BLaER1 treated with 17β-estradiol and CSF1 and Interleukin-3, amounts not matched to agents 10 nM and 100 nM (cell line): ENCODE results near the gene VEPH1.
"Not testable (repeated sequence)": the region's sequence is repeated elsewhere in the genome, so short reads cannot be mapped to it uniquely, and the experiment has no call there.

Experiments used
- H3K27ac ChIP-seq, 11 experiments: shearing (Covaris generic); formaldehyde crosslinking; 2 replicates each; pipeline ENCODE4 v1.8.1; 2022
- H3K27me3 ChIP-seq, 11 experiments: shearing (Covaris generic); formaldehyde crosslinking; 2 replicates each; pipeline ENCODE4 v1.8.1; 2022
- H3K36me3 ChIP-seq, 11 experiments: shearing (Covaris generic); formaldehyde crosslinking; 2 replicates each; pipeline ENCODE4 v1.8.1; 2022
- H3K4me1 ChIP-seq, 10 experiments: shearing (Covaris generic); formaldehyde crosslinking; 2 replicates each; pipeline ENCODE4 v1.8.1; 2022
- H3K4me2 ChIP-seq, 11 experiments: shearing (Covaris generic); formaldehyde crosslinking; 2 replicates each; pipeline ENCODE4 v1.8.1; 2022
- H3K4me3 ChIP-seq, 10 experiments: shearing (Covaris generic); formaldehyde crosslinking; 2 replicates each; pipeline ENCODE4 v1.8.1; 2022
- H3K9ac ChIP-seq, 11 experiments: shearing (Covaris generic); formaldehyde crosslinking; 2 replicates each; pipeline ENCODE4 v1.8.1; 2022
- H3K9me3 ChIP-seq, 11 experiments: shearing (Covaris generic); formaldehyde crosslinking; replicated peaks in 1 of 11; 2 replicates each; pipeline ENCODE4 v1.8.1; 2022
- H4K20me1 ChIP-seq, 11 experiments: shearing (Covaris generic); formaldehyde crosslinking; 2 replicates each; pipeline ENCODE4 v1.8.1; 2022
- Cebpa-rat ChIP-seq, 11 experiments: shearing (Covaris generic); IDR thresholded peaks; 2 replicates each; pipeline ENCODE4 v1.8.1; 2022

Gene VEPH1

DNA sequence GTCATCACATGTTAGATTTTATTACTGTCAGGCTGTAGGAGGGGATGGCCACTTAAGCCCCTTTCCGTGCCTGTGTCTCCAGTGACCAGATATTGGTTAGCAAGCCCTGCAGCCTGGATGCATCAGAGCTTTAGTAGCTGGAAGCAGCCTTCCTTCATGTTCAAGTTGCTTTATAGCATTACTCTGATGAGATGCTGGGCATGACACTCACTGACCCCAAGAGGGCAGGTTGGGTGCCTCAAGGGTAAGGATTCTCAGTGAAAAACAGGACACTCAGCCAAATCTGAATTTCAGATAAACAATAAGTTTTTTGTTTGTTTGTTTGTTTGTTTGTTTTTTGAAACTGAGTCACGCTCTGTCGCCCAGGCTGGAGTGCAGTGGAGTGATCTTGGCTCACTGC, 135.0 kb downstream of the VEPH1 start:
- no peaks in the 10 kb centered on the region for H4K20me1 ChIP-seq
- H3K9ac ChIP-seq: no peak overlapping the region
- no peak overlapping the region for H3K4me3 ChIP-seq
- H3K27me3 ChIP-seq: no peaks in the 10 kb centered on the region
- no peaks in the 10 kb centered on the region for H3K36me3 ChIP-seq
- TF ChIP-seq Cebpa-rat (IDR thresholded peaks at IDR 0.05): no peak
- H3K9me3 ChIP-seq: no peaks in the 10 kb centered on the region
- H3K27ac ChIP-seq: no peak overlapping the region
- H3K4me1 ChIP-seq: no peaks in the 10 kb centered on the region; a peak in 1 of 20 replicates
- H3K4me2 ChIP-seq: no peak overlapping the region

DNA sequence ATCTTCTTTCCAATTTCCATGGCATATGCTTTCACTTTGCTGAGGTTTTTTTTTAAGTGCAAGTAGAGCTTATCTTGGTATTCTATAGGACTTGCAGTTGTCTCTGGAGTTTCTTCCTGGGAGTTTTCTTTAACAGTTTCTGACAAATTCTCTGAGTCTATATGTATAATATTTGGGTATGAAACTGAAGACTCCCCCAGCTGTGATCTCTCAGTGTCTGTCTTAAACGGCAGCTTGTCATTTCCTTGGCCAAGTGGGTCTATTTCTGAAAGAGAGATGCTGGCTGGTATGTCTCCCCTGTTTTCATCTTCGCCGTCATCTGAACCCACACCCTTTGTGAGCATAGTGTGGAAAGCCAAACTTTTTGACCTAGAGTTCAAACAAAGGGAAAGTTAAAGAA, 139.8 kb downstream of the VEPH1 start:
- no peak for TF ChIP-seq Cebpa-rat (IDR thresholded peaks at IDR 0.05)
- Histone ChIP-seq H3K27me3 (no peaks in the 10 kb centered on the region), H3K4me2 (no peak overlapping the region), H3K4me3 (no peak overlapping the region), H3K4me1 (no peaks in the 10 kb centered on the region; a peak in 1 of 20 replicates), H3K27ac (no peak overlapping the region), H3K36me3 (no peaks in the 10 kb centered on the region), H3K9me3 (no peaks in the 10 kb centered on the region), H4K20me1 (no peaks in the 10 kb centered on the region), H3K9ac (no peak overlapping the region)

DNA sequence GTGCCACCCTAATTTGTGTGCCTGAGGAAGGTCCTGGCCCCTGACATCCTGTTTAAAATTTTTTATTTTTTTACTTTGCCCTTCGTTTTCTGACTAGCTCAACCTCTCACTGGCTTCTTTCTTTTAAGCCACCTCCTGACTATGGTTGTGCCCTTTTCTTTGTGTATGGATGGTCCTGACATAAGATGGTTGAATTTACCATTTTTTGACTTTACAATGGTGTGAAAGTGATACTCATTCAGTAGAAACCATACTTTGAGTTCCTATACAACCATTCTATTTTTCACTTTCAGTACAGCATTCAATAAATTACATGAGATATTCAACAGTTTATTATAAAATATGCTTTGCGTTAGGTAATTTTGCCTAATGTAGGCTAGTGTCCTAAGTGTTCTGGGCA, 140.9 kb downstream of the VEPH1 start:
- Histone ChIP-seq H3K27ac (no peak overlapping the region), H3K4me3 (no peak overlapping the region), H3K27me3 (no peaks in the 10 kb centered on the region), H3K36me3 (no peaks in the 10 kb centered on the region), H3K4me2 (no peak overlapping the region), H3K4me1 (no peaks in the 10 kb centered on the region; a peak in 1 of 20 replicates), H3K9me3 (no peaks in the 10 kb centered on the region), H3K9ac (no peak overlapping the region), H4K20me1 (no peaks in the 10 kb centered on the region)
- TF ChIP-seq Cebpa-rat (IDR thresholded peaks at IDR 0.05): no peak

DNA sequence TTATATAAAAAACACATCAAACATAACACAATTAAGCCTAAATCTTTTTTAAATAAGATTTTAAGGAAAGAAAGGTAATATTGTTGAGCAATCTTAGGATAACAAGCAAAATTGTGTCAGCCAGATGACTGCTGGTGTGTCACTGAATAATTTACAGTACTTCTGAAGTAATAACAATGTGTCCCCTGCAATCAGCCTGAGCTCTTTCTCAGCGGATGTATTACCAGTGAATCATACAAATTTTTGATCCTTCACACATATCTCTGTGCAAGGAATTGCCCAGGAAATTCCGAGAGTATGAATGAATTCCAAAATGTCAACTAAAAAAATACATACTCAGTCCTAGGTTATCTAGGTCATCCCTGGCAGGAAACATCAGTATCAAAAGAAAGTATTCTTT, 143.2 kb downstream of the VEPH1 start:
- Histone ChIP-seq H3K9ac (no peak overlapping the region), H3K4me1 (no peaks in the 10 kb centered on the region; a peak in 1 of 20 replicates), H3K4me3 (no peak overlapping the region), H4K20me1 (no peaks in the 10 kb centered on the region), H3K4me2 (no peak overlapping the region), H3K27me3 (no peaks in the 10 kb centered on the region), H3K27ac (no peak overlapping the region), H3K9me3 (no peaks in the 10 kb centered on the region), H3K36me3 (no peaks in the 10 kb centered on the region)
- no peak for TF ChIP-seq Cebpa-rat (IDR thresholded peaks at IDR 0.05)

DNA sequence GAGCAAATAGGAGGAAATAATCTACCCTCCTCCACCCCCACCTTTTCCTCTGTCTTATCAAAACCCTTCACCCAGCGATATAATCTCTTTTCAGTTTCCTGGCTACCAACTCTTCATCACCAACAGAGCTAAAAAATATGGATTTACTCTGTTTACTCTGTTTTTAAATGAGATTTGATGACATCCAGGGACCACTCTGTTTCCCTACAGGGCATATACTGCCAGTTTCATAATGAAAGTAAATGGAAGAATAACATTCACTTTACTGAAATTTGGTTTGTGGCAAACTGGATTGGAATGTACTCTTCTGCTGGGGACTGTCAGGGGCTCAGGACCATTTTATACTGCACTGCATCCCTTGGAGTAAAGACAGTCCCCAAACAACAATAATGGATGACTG, 146.7 kb downstream of the VEPH1 start:
- TF ChIP-seq Cebpa-rat (IDR thresholded peaks at IDR 0.05): no peak
- Histone ChIP-seq H3K9me3 (no peaks in the 10 kb centered on the region; a peak in 1 of 22 replicates), H3K27me3 (no peaks in the 10 kb centered on the region), H3K4me1 (no peaks in the 10 kb centered on the region), H3K4me2 (no peak overlapping the region), H4K20me1 (no peaks in the 10 kb centered on the region), H3K4me3 (no peak overlapping the region), H3K36me3 (no peaks in the 10 kb centered on the region), H3K27ac (no peak overlapping the region), H3K9ac (no peak overlapping the region)

DNA sequence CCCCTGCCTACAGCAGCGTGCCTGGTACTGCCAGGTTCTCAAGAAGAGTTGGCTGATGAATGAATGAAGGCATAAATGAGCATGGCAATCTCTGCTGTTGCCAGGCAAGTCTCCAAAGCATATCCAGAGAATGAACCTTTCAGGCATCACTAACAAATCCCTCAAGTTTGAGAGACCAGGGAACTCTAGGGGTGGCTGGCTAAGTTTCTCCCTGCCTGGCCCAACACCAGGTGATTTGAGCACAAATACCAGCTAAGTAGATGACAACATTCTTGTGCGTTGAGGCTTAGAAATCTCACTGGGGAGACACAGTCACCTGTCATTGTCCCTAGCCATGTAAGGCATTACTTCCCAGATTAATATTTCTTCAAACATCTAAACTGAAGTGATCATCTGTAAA, 147.9 kb downstream of the VEPH1 start:
- no peaks in the 10 kb centered on the region; a peak in 1 of 22 replicates for H3K9me3 ChIP-seq
- no peak for TF ChIP-seq Cebpa-rat (IDR thresholded peaks at IDR 0.05)
- H3K4me1 ChIP-seq: no peaks in the 10 kb centered on the region
- no peaks in the 10 kb centered on the region for H4K20me1 ChIP-seq
- no peak overlapping the region for H3K4me2 ChIP-seq
- no peaks in the 10 kb centered on the region for H3K27me3 ChIP-seq
- no peak overlapping the region for H3K9ac ChIP-seq
- H3K27ac ChIP-seq: no peak overlapping the region
- no peak overlapping the region for H3K4me3 ChIP-seq
- H3K36me3 ChIP-seq: no peaks in the 10 kb centered on the region

DNA sequence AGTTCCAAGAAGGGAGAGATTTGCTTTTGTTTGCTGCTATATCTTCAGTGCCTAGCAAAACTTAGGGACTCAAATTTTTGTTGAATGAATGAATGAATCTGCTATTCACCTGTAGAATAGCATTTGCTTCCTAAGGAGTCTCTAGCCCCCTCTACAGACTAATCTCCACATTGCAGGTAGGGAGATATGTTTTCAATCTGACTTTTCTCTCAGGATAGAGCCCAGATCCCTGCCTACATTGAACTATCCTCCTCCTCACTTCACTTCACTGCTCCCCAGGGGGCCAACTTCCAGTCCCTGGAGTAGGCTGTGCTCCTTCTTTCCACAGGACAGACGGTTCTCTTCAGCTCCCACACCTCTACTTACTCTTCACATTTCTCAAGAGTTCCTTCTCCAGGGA, 148.5 kb downstream of the VEPH1 start:
- no peaks in the 10 kb centered on the region for H3K4me1 ChIP-seq
- H3K4me2 ChIP-seq: no peak overlapping the region
- H3K4me3 ChIP-seq: no peak overlapping the region
- H3K9me3 ChIP-seq: no peaks in the 10 kb centered on the region; a peak in 1 of 22 replicates
- no peaks in the 10 kb centered on the region for H4K20me1 ChIP-seq
- no peak for TF ChIP-seq Cebpa-rat (IDR thresholded peaks at IDR 0.05)
- H3K27ac ChIP-seq: no peak overlapping the region
- no peaks in the 10 kb centered on the region for H3K27me3 ChIP-seq
- no peak overlapping the region for H3K9ac ChIP-seq
- H3K36me3 ChIP-seq: no peaks in the 10 kb centered on the region

DNA sequence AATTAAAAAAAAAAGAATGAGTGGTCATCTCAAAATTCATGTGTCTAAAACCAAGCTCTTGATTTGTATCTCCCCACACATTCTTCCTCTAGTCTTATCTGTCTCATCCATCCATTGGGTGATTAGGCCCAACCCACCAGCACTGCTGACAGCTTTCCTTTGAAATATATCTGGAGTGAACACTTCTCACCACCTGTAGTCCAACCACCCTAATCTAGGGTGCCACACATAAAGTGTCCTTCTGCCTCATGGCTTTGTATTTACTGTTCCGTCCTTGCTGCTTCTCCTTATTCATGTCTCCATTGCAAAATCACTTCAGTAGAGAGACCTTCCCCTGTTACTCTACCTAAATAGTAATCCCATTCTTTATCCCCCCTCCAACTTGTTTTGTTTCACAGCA, 149.0 kb downstream of the VEPH1 start:
- Histone ChIP-seq H3K9me3 (no peaks in the 10 kb centered on the region; a peak in 1 of 22 replicates), H3K4me3 (no peak overlapping the region), H3K27me3 (no peaks in the 10 kb centered on the region), H3K9ac (no peak overlapping the region), H3K36me3 (no peaks in the 10 kb centered on the region), H4K20me1 (no peaks in the 10 kb centered on the region), H3K4me1 (no peaks in the 10 kb centered on the region), H3K4me2 (no peak overlapping the region), H3K27ac (no peak overlapping the region)
- no peak for TF ChIP-seq Cebpa-rat (IDR thresholded peaks at IDR 0.05)

DNA sequence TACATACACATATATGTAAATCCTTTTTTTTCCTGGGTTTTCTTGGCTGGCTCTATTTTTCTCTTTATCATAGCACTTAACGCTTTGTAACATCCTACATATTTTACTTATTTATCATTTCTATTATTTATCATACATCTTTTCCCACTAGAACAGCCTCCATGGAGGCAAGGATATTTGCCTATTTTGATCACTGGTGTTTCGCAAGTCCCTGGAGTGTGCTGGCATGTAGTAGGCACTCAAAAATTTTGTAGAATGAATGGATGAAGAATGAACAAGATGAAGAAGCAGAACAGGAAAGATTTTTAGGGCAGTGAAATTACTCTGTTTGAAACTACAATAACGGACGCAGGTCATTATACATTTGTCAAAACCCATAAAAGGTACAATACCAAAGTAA, 149.6 kb downstream of the VEPH1 start:
- no peak for TF ChIP-seq Cebpa-rat (IDR thresholded peaks at IDR 0.05)
- no peaks in the 10 kb centered on the region for H3K27me3 ChIP-seq
- no peak overlapping the region for H3K4me3 ChIP-seq
- no peak overlapping the region for H3K9ac ChIP-seq
- H3K4me1 ChIP-seq: peaks cover 0 to 2% (median 0%) of the 10 kb centered on the region in 10 experiments; a peak in 1 of 20 replicates
- no peak overlapping the region for H3K27ac ChIP-seq
- H3K36me3 ChIP-seq: no peaks in the 10 kb centered on the region
- no peaks in the 10 kb centered on the region for H4K20me1 ChIP-seq
- H3K9me3 ChIP-seq: no peaks in the 10 kb centered on the region; a peak in 1 of 22 replicates
- no peak overlapping the region for H3K4me2 ChIP-seq

DNA sequence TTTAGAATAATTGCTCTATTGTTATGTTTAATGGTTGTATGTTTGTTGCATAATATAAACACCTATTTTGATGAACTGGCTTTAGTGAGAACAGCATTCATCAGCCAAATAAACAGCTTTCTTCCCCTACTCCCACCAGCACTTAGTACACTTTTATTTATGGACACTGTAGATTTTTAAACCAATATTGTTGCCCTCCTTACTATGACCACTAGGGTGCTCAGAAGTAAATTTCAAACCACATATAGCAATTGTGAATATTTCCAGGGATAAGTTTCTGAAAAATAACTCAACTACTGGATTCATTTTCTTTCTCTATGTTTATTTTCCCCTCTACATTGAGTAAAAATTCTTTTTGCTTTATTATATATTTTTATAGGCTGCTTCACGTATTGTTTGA, 151.2 kb downstream of the VEPH1 start:
- H3K27me3 ChIP-seq: no peaks in the 10 kb centered on the region
- H3K9me3 ChIP-seq: peaks cover 0 to 3% (median 0%) of the 10 kb centered on the region in 11 experiments; a peak in 2 of 22 replicates
- H4K20me1 ChIP-seq: no peaks in the 10 kb centered on the region
- no peak overlapping the region for H3K4me2 ChIP-seq
- no peak for TF ChIP-seq Cebpa-rat (IDR thresholded peaks at IDR 0.05)
- H3K27ac ChIP-seq: no peak overlapping the region
- peaks cover 0 to 6% (median 0%) of the 10 kb centered on the region in 10 experiments; a peak in 1 of 20 replicates for H3K4me1 ChIP-seq
- no peak overlapping the region for H3K9ac ChIP-seq
- no peak overlapping the region for H3K4me3 ChIP-seq
- no peaks in the 10 kb centered on the region for H3K36me3 ChIP-seq

DNA sequence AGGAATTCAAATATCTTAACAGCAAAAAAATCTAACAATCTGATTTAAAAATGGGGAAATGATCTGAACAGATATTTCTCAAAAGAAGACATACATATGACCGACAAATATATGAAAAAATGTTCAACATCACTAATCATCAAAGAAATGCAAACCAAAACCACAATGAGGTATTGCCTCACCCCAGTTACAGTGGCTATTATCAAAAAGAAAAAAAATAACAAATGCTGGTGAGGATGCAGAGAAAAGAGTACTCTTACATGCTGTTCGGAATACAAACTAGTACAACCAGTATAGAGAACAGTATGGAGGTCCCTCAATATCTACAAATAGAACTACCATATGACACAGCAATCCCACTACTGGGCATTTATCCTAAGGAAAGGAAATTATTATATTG, 152.6 kb downstream of the VEPH1 start:
- H3K4me2 ChIP-seq, H3K36me3 ChIP-seq, H3K4me1 ChIP-seq, H3K9ac ChIP-seq, H3K4me3 ChIP-seq, H3K27ac ChIP-seq, H3K27me3 ChIP-seq, H4K20me1 ChIP-seq, H3K9me3 ChIP-seq: not testable (repeated sequence)

DNA sequence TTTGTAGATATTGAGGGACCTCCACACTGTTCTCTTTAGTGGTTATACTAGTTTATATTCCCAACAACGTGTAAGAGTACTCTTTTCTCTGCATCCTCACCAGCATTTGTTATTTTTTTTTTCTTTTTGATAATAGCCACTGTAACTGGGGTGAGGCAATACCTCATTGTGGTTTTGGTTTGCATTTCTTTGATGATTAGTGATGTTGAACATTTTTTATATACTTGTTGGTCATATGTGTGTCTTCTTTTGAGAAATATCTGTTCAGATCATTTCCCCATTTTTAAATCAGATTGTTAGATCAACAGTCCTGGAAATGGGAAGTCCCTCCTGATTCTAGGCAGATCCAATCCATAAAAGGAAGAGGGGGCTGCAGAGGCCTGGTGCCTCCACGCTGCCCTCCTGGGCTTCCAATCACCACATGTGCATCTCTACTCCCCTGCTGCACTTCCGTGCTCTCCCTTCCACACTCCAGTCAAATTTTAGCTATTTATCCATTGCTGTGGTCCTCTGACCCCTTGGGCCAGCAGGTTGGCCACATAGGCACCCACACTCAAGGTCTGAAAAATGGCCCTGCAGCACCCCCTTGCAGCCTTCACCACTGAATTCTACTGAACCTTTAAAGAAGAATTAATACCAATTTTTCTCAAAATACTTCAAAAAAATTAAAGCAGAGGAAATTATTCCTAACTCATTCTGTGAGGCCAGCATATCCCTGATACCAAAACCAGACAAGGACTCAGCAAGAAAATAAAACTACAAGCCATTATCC, 154.7 kb downstream of the VEPH1 start:
- H3K27me3 ChIP-seq, H4K20me1 ChIP-seq, H3K4me2 ChIP-seq, H3K4me3 ChIP-seq, H3K9me3 ChIP-seq, H3K36me3 ChIP-seq, H3K4me1 ChIP-seq, H3K9ac ChIP-seq, H3K27ac ChIP-seq: not testable (repeated sequence)
